GM12878 (cell line): ENCODE data around the gene MRTFA. TPM values are rescaled to one million over a fixed set of nuclear protein-coding genes. Genes with fewer than 3 reads are reported as not detected.

ENCODE experiments used
- ATAC-seq: fragments of 200-7000 bp; cut with Tn5 transposase; 3 replicates; pipeline ENCODE4 v1.9.1; 2020; ENCODE audit warnings: mild to moderate bottlenecking, moderate library complexity
- BruUV-seq: library from RNA; stranded (reverse); fragments of 400-500 nt; replicated peaks from 2 replicates; lab custom pipeline; 2021; lab: Mats Ljungman, UMichigan
- CTCF ChIA-PET: fragments of 300-600 bp; sonication (Branson Sonifier 250); formaldehyde crosslinking; extraction: SDS; loops from one replicate; lab custom pipeline; 2021; ENCODE audit warnings: inconsistent platforms; lab: Yijun Ruan, JAX
- POLR2A ChIA-PET: fragments of 350-600 bp; formaldehyde crosslinking; extraction: SDS; loops from one replicate; lab custom pipeline; 2021; ENCODE audit warnings: inconsistent platforms; lab: Charles Lee
- RAD21 ChIA-PET: fragments of 300-600 bp; sonication (Branson Sonifier 250); formaldehyde crosslinking; loops from one replicate; lab custom pipeline; 2023; ENCODE audit warnings: antibody characterized with exemption; ENCODE audit not compliant: unreplicated experiment; lab: Charles Lee
- SMC1A ChIA-PET: fragments of 300-600 bp; sonication (Branson Sonifier 250); formaldehyde crosslinking; loops from one replicate; lab custom pipeline; 2023; ENCODE audit not compliant: unreplicated experiment, uncharacterized antibody; lab: Charles Lee
- DNase-seq: peaks from one replicate; pipeline ENCODE4 v3.0.0-alpha.2; 2011; ENCODE audit warnings: low read depth, low spot score
- FAIRE-seq: peaks from 3 replicates; lab custom pipeline; 2011; peaks lifted over from hg19 to GRCh38; lab: Jason Lieb, UNC
- H2AFZ ChIP-seq: 2 replicates; pipeline ENCODE4 v1.6.0; 2011; ENCODE audit warnings: low read depth, low read length, control low read depth; ENCODE audit not compliant: control insufficient read depth
- H3K27ac ChIP-seq: 2 replicates; pipeline ENCODE4 v1.5.1; 2011; ENCODE audit warnings: control low read depth; ENCODE audit not compliant: control insufficient read depth, insufficient read depth
- H3K27me3 ChIP-seq, 2 experiments: replicated peaks in 1 of 2; 2 replicates each; pipeline versions ENCODE4 v1.6.0 to v1.6.1; 2011; ENCODE audit warnings: low read length in 1 of 2; ENCODE audit not compliant: control insufficient read depth in 2 of 2, insufficient read depth in 2 of 2
- H3K36me3 ChIP-seq, 2 experiments: 2 replicates each; pipeline ENCODE4 v1.5.1; 2011; ENCODE audit warnings: low read length in 1 of 2; ENCODE audit not compliant: control insufficient read depth in 2 of 2, insufficient read depth in 2 of 2
- H3K4me1 ChIP-seq: 2 replicates; pipeline ENCODE4 v1.6.1; 2011; ENCODE audit warnings: mild to moderate bottlenecking, low read length, moderate library complexity, mixed read lengths; ENCODE audit not compliant: control insufficient read depth, insufficient read depth
- H3K4me2 ChIP-seq: 2 replicates; pipeline ENCODE4 v1.6.0; 2011; ENCODE audit warnings: control low read depth; ENCODE audit not compliant: control insufficient read depth, insufficient read depth
- H3K4me3 ChIP-seq: fragments of 200-600 bp; sonication (generic); 2 replicates; pipeline ENCODE4 v1.5.1; 2016
- H3K79me2 ChIP-seq: 2 replicates; pipeline ENCODE4 v1.6.0; 2011; ENCODE audit warnings: low read length; ENCODE audit not compliant: control insufficient read depth, insufficient read depth
- H3K9ac ChIP-seq: 2 replicates; pipeline ENCODE4 v1.8.0; 2011; ENCODE audit warnings: low read length, control low read depth, mixed read lengths; ENCODE audit not compliant: control insufficient read depth, insufficient read depth
- H3K9me3 ChIP-seq: replicated peaks from 3 replicates; pipeline ENCODE4 v1.5.1; 2011; ENCODE audit warnings: mild to moderate bottlenecking, low read length; ENCODE audit not compliant: control insufficient read depth, insufficient read depth
- H4K20me1 ChIP-seq: 2 replicates; pipeline ENCODE4 v1.6.0; 2011; ENCODE audit not compliant: control insufficient read depth, insufficient read depth
- BCL11A ChIP-seq: IDR thresholded peaks from 2 replicates; pipeline ENCODE4 v1.6.1; 2011; ENCODE audit warnings: low read depth, low read length
- CREM ChIP-seq: IDR thresholded peaks from 2 replicates; pipeline ENCODE4 v1.6.1; 2014; ENCODE audit warnings: antibody characterized with exemption, low read depth
- DPF2 ChIP-seq: fragments of 450-650 bp; IDR thresholded peaks from 2 replicates; pipeline ENCODE4 v1.6.1; 2017; ENCODE audit warnings: mild to moderate bottlenecking
- JUNB ChIP-seq: IDR thresholded peaks from 2 replicates; pipeline ENCODE4 v1.6.1; 2016; ENCODE audit warnings: antibody characterized with exemption, mild to moderate bottlenecking
- NR2F1 ChIP-seq: fragments of 450-650 bp; conservative IDR thresholded peaks from 2 replicates; pipeline ENCODE4 v1.6.1; 2017; ENCODE audit warnings: mild to moderate bottlenecking
- POU2F2 ChIP-seq: IDR thresholded peaks from 3 replicates; pipeline ENCODE4 v1.6.1; 2011; ENCODE audit warnings: low read depth, mild to moderate bottlenecking, low read length, borderline replicate concordance
- SMARCA5 ChIP-seq: fragments of 450-650 bp; IDR thresholded peaks from 2 replicates; pipeline ENCODE4 v1.6.1; 2017; ENCODE audit warnings: mild to moderate bottlenecking
- STAT3 ChIP-seq: IDR thresholded peaks from 2 replicates; pipeline ENCODE4 v1.6.1; 2011; ENCODE audit warnings: low read depth, low read length, improper control_type of control experiment
- TCF12 ChIP-seq: IDR thresholded peaks from 2 replicates; pipeline ENCODE4 v1.6.1; 2011; ENCODE audit warnings: low read depth, mild to moderate bottlenecking, low read length
- ZNF217 ChIP-seq: fragments of 450-650 bp; IDR thresholded peaks from 2 replicates; pipeline ENCODE4 v1.6.1; 2017; ENCODE audit warnings: antibody characterized with exemption, mild to moderate bottlenecking
- ZZZ3 ChIP-seq: IDR thresholded peaks from 2 replicates; pipeline ENCODE4 v1.6.1; 2011; ENCODE audit warnings: low read depth; ENCODE audit not compliant: control insufficient read depth, insufficient read length
- WGBS: methylation state at CpG from one replicate; pipeline ENCODE4 v1.1.6; 2016; ENCODE audit warnings: low lambda C conversion rate; ENCODE audit not compliant: insufficient replicate concordance, insufficient coverage; ENCODE audit errors: missing lambda C conversion rate; 5-methylcytosine and 5-hydroxymethylcytosine counted together
- in situ Hi-C: fragments of 300-500 bp; cut with MboI; formaldehyde crosslinking; loops from 9 replicates; pipeline ENCODE4 v1.14.3; 2018; ENCODE audit warnings: mixed read lengths
- intact Hi-C: fragments of 100-400 bp; cut with micrococcal nuclease; formaldehyde crosslinking; loops from one replicate; pipeline ENCODE4 v1.14.2; 2022; ENCODE audit not compliant: unreplicated experiment
- polyA plus RNA-seq, 11 experiments: library from polyadenylated mRNA; depleted of rRNA in 4 of 11; unstranded in 6 of 11; stranded (reverse) in 5 of 11; fragments of >200 nt; fragmentation: Nextera tagmentation in 4 of 11; fragmentation: Illumina TruSeq in 1 of 11; extraction: Ambion mirVana in 4 of 11; extraction: Trizol in 1 of 11; gene quantifications; 1 replicate in 1 of 11; 2 replicates in 10 of 11; pipeline versions ENCODE4 v1.2.1 to v1.2.3, GENCODE V29; 2011 to 2016; ENCODE audit warnings: inconsistent platforms in 2 of 11, missing spikeins in 2 of 11, low read depth in 1 of 11
- total RNA-seq, 4 experiments: library from RNA; depleted of rRNA in 3 of 4; stranded (reverse); fragments of >200 nt in 3 of 4; fragmentation: Illumina TruSeq in 1 of 4; extraction: Trizol in 1 of 4; gene quantifications; 2 replicates each; pipeline versions ENCODE4 v1.2.1 to v1.2.3, GENCODE V29; 2013 to 2021
- TF ChIP-seq, protein P1 (sequence below): IDR thresholded peaks from 2 replicates; pipeline ENCODE4 v1.6.1; 2011; ENCODE audit warnings: borderline replicate concordance, low read depth, mild to moderate bottlenecking, moderate library complexity, low read length; ENCODE audit not compliant: insufficient read depth, poor library complexity, severe bottlenecking
- TF ChIP-seq, protein P2 (sequence below): IDR thresholded peaks from 2 replicates; pipeline ENCODE4 v1.6.1; 2012; ENCODE audit warnings: mild to moderate bottlenecking, low read depth, low read length
- TF ChIP-seq, protein P3 (sequence below): fragments of 450-650 bp; conservative IDR thresholded peaks from 2 replicates; pipeline ENCODE4 v1.6.1; 2017; ENCODE audit warnings: mild to moderate bottlenecking, moderate library complexity

Gene MRTFA
- total and polyA plus RNA-seq, 10 of the 15 experiments (the other 5 are each of a cell fraction or from before 2014, with no cell fraction given): 2.0 to 63.9 (median 17.9) TPM

DNA sequence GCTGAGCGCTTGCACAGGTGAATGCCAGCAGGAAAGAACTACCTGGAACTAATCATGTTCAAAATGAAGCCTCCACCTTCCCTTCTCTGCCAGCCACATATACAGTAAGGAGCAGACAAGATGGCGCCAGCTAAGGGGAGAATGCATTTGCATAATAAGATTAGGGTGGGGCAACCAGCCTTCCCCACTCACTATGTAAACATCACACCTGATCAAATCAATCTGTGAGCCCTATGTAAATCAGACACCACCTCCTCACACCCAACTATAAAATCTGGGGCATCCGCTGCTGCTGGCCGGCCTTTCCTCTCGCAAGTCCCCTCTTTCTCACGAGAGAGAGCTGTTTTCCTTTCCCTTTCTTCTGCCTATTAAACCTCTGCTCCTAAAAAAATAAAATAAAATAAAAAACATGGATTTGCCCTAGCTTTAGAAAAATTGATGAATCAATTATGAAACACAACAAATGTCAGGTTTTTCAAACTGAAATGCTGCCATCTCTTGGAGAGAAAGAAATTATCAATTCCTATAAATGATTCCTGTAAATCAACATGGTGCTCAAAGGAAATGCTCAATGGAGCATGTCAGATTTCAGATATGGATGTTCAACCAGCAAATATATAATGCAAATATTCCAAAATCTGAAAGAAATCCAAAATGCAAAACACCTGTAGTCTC is 157.3 kb downstream of the MRTFA start (continued):
- TF ChIP-seq STAT3 (no peak), POU2F2 (no peak), SMARCA5 (no peak), BCL11A (no peak), TCF12 (no peak), NR2F1 (no peak), ZNF217 (no peak), DPF2 (no peak)
- TF ChIP-seq, protein P1, sequence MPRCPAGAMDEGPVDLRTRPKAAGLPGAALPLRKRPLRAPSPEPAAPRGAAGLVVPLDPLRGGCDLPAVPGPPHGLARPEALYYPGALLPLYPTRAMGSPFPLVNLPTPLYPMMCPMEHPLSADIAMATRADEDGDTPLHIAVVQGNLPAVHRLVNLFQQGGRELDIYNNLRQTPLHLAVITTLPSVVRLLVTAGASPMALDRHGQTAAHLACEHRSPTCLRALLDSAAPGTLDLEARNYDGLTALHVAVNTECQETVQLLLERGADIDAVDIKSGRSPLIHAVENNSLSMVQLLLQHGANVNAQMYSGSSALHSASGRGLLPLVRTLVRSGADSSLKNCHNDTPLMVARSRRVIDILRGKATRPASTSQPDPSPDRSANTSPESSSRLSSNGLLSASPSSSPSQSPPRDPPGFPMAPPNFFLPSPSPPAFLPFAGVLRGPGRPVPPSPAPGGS: no peak

DNA sequence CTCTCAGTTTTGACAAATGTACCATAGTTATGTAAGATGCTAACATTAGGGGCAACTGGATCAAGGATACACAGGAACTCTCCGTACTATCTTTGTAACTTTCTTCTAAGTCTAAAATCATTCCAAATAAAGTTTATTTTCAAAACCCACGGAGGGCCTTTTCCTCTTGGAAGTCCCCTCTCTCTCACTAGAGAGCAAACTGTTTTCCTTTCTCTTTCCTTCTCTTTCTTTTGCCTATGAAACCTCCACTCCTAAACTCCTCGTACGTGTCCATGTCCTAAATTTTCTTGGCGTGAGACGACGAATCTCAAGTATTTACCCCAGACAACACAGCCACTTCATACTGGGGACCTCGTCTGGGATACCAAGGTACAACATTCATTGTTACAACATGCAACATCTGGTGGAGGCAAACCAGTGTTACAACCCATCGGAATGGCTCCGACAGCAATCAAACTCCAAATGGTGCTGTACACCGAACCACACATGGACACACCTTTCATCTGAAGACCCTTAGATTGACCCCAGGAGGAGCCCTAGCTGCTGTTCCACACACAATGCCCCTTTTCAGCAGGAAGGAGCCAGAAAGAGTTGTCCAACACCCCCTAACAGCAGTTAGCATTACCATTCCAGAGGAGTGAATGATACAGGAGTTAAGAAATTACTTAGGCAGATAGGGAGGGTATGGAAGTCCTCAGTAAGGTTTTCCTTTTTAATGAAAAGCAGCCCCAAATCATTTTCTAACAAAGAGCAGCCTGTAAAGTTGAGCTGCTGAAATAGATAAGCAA is 158.0 kb downstream of the MRTFA start:
- H3K4me3 ChIP-seq: no peak overlapping the region
- RAD21 ChIA-PET: interaction anchor here (1.5 to 1.7 kb wide), 2 partner anchors 21 to 42 kb away, joined by 3 to 5 read pairs; no protein-coding TSS in a partner anchor
- H2AFZ ChIP-seq: no peak overlapping the region
- SMC1A ChIA-PET: interaction anchor here (0.6 to 2.3 kb wide), 7 partner anchors 10 to 42 kb away, joined by 3 to 9 read pairs (median 3); no protein-coding TSS in a partner anchor
- no peak for FAIRE-seq
- WGBS: 87% methylated on average over 11 of the region's 11 CpGs
- H3K36me3 ChIP-seq: peaks cover 0 to 2% of the 10 kb centered on the region in 2 experiments; a peak in 2 of 4 replicates
- CTCF ChIA-PET: interaction anchor here (0.8 to 3.4 kb wide), 7 partner anchors 8 to 168 kb away, joined by 3 to 20 read pairs (median 3); no protein-coding TSS in a partner anchor
- no peak overlapping the region for H3K9ac ChIP-seq
- peaks cover 15% of the 10 kb centered on the region for H3K79me2 ChIP-seq
- no peak overlapping the region for H3K27ac ChIP-seq
- H4K20me1 ChIP-seq: no peaks in the 10 kb centered on the region
- POLR2A ChIA-PET: no interaction called here
- in situ Hi-C loops: no loop called here
- BruUV-seq: no TSS peak
- peaks cover 15% of the 10 kb centered on the region for H3K4me1 ChIP-seq
- no peak for ATAC-seq
- H3K4me2 ChIP-seq: no peak overlapping the region
- no peaks in the 10 kb centered on the region for H3K9me3 ChIP-seq
- no peak for DNase-seq
- no peaks in the 10 kb centered on the region for H3K27me3 ChIP-seq
- intact Hi-C loops: no loop called here
- TF ChIP-seq, protein P2, sequence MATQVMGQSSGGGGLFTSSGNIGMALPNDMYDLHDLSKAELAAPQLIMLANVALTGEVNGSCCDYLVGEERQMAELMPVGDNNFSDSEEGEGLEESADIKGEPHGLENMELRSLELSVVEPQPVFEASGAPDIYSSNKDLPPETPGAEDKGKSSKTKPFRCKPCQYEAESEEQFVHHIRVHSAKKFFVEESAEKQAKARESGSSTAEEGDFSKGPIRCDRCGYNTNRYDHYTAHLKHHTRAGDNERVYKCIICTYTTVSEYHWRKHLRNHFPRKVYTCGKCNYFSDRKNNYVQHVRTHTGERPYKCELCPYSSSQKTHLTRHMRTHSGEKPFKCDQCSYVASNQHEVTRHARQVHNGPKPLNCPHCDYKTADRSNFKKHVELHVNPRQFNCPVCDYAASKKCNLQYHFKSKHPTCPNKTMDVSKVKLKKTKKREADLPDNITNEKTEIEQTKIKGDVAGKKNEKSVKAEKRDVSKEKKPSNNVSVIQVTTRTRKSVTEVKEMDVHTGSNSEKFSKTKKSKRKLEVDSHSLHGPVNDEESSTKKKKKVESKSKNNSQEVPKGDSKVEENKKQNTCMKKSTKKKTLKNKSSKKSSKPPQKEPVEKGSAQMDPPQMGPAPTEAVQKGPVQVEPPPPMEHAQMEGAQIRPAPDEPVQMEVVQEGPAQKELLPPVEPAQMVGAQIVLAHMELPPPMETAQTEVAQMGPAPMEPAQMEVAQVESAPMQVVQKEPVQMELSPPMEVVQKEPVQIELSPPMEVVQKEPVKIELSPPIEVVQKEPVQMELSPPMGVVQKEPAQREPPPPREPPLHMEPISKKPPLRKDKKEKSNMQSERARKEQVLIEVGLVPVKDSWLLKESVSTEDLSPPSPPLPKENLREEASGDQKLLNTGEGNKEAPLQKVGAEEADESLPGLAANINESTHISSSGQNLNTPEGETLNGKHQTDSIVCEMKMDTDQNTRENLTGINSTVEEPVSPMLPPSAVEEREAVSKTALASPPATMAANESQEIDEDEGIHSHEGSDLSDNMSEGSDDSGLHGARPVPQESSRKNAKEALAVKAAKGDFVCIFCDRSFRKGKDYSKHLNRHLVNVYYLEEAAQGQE: no peak
- no peak for TF ChIP-seq ZZZ3
- TF ChIP-seq JUNB: no peak
- TF ChIP-seq CREM: no peak
- TF ChIP-seq, protein P3, sequence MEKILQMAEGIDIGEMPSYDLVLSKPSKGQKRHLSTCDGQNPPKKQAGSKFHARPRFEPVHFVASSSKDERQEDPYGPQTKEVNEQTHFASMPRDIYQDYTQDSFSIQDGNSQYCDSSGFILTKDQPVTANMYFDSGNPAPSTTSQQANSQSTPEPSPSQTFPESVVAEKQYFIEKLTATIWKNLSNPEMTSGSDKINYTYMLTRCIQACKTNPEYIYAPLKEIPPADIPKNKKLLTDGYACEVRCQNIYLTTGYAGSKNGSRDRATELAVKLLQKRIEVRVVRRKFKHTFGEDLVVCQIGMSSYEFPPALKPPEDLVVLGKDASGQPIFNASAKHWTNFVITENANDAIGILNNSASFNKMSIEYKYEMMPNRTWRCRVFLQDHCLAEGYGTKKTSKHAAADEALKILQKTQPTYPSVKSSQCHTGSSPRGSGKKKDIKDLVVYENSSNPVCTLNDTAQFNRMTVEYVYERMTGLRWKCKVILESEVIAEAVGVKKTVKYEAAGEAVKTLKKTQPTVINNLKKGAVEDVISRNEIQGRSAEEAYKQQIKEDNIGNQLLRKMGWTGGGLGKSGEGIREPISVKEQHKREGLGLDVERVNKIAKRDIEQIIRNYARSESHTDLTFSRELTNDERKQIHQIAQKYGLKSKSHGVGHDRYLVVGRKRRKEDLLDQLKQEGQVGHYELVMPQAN: no peak
